Middle frontal gyrus (tissue), 1 donor: Measurements from ENCODE around the gene PLOD3.

Experiments used
- DNase-seq: peaks from one replicate; pipeline ENCODE4 v3.0.0-alpha.2; 2015; ENCODE audit warnings: low spot score; ENCODE audit errors: extremely low spot score

PLOD3 gene

GRCh38 chr7:101179713-101180112 is 37.7 kb downstream of the PLOD3 start:
- no peak for DNase-seq

GRCh38 chr7:101179117-101179516 is 38.3 kb downstream of the PLOD3 start:
- DNase-seq: no peak

- no peak for DNase-seq
Observed at GRCh38 chr7:101177644-101178043, 39.7 kb downstream of the PLOD3 start.

GRCh38 chr7:101175664-101176063 is 41.7 kb downstream of the PLOD3 start:
- DNase-seq: no peak

GRCh38 chr7:101174322-101174854 is 43.0 kb downstream of the PLOD3 start:
- DNase-seq: no peak

GRCh38 chr7:101173752-101174244 is 43.6 kb downstream of the PLOD3 start:
- DNase-seq: no peak

- DNase-seq: no peak
Observed at GRCh38 chr7:101172854-101173751, 44.3 kb downstream of the PLOD3 start.

- no peak for DNase-seq
Observed at GRCh38 chr7:101172005-101172853, 45.2 kb downstream of the PLOD3 start.

GRCh38 chr7:101171442-101171837 is 45.9 kb downstream of the PLOD3 start:
- no peak for DNase-seq

- DNase-seq: no peak
Observed at GRCh38 chr7:101170617-101171441, 46.6 kb downstream of the PLOD3 start.

- no peak for DNase-seq
Observed at GRCh38 chr7:101169838-101170551, 47.4 kb downstream of the PLOD3 start.

GRCh38 chr7:101169110-101169837 is 48.1 kb downstream of the PLOD3 start:
- no peak for DNase-seq

GRCh38 chr7:101168412-101169049 is 48.9 kb downstream of the PLOD3 start:
- DNase-seq: no peak

GRCh38 chr7:101167645-101168411 is 49.6 kb downstream of the PLOD3 start:
- DNase-seq: no peak

- DNase-seq: no peak
Observed at GRCh38 chr7:101166909-101167644, 50.3 kb downstream of the PLOD3 start.

GRCh38 chr7:101166648-101166908 is 50.8 kb downstream of the PLOD3 start:
- no peak for DNase-seq

- no peak for DNase-seq
Observed at GRCh38 chr7:101165958-101166647, 51.3 kb downstream of the PLOD3 start.
